Tibial nerve (tissue), 4 donors: ENCODE data around the gene FAM98B. TPM values are rescaled to one million over a fixed set of nuclear protein-coding genes. Genes with fewer than 3 reads are reported as not detected.
"Not testable (repeated sequence)": the region's sequence is repeated elsewhere in the genome, so short reads cannot be mapped to it uniquely, and the experiment has no call there.

Experiments
- DNase-seq, 2 donors: peaks; one replicate each; pipeline ENCODE4 v3.0.0-alpha.2; 2019; ENCODE audit warnings: low spot score in 2 of 2
- H3K27ac ChIP-seq, 4 donors: fragments of 200-600 bp; sonication (generic) in 3 of 4; one replicate each; pipeline ENCODE4 v1.5.1; 2017 to 2019; ENCODE audit warnings: mild to moderate bottlenecking in 1 of 4
- H3K27me3 ChIP-seq, 2 donors: fragments of 200-600 bp; sonication (generic) in 1 of 2; one replicate each; pipeline versions ENCODE4 v1.5.1 to v1.6.0; 2017 to 2019
- H3K36me3 ChIP-seq, 3 donors: fragments of 200-600 bp; sonication (generic); one replicate each; pipeline ENCODE4 v1.5.1; 2018 to 2019
- H3K4me1 ChIP-seq, 4 donors: fragments of 200-600 bp; sonication (generic) in 3 of 4; one replicate each; pipeline ENCODE4 v1.5.1; 2017 to 2019
- H3K4me3 ChIP-seq, 4 donors: fragments of 200-600 bp; sonication (generic) in 3 of 4; one replicate each; pipeline ENCODE4 v1.5.1; 2017 to 2019; ENCODE audit warnings: mild to moderate bottlenecking in 1 of 4, moderate library complexity in 1 of 4
- H3K9me3 ChIP-seq, 4 donors: fragments of 200-600 bp; sonication (generic) in 3 of 4; one replicate each; pipeline ENCODE4 v1.5.1; 2017 to 2019
- CTCF ChIP-seq, 5 experiments: fragments of 200-600 bp in 3 of 5; fragments of 450-650 bp in 2 of 5; sonication (generic) in 3 of 5; IDR thresholded peaks; one replicate each; pipeline ENCODE4 v1.5.1; 2016 to 2019; ENCODE audit warnings: antibody characterized with exemption in 5 of 5, mild to moderate bottlenecking in 3 of 5, moderate library complexity in 2 of 5
- EP300 ChIP-seq, 2 donors: sonication (generic); formaldehyde crosslinking; IDR thresholded peaks; one replicate each; pipeline ENCODE4 v1.6.1; 2017; ENCODE audit warnings: antibody characterized with exemption in 2 of 2, mild to moderate bottlenecking in 1 of 2
- POLR2A ChIP-seq, 2 donors: fragments of 450-650 bp; IDR thresholded peaks; one replicate each; pipeline ENCODE4 v1.6.1; 2017; ENCODE audit warnings: antibody characterized with exemption in 2 of 2, mild to moderate bottlenecking in 2 of 2, moderate library complexity in 2 of 2
- WGBS, 2 donors: methylation state at CpG; one replicate each; pipeline ENCODE4 v1.1.5; 2018; 5-methylcytosine and 5-hydroxymethylcytosine counted together
- total RNA-seq, 4 donors: library from RNA; depleted of rRNA; stranded (reverse); fragments of >200 nt; gene quantifications; one replicate each; pipeline ENCODE4 v1.1.0, GENCODE V29; 2016

FAM98B gene
- total RNA-seq, 4 donors from 2014 or later: 7.3 to 17.5 (median 10.9) TPM

- no peaks in the 10 kb centered on the region for H3K27me3 ChIP-seq
- TF ChIP-seq CTCF (IDR thresholded peaks at IDR 0.05) (no peak), EP300 (IDR thresholded peaks at IDR 0.05) (no peak), POLR2A (IDR thresholded peaks at IDR 0.05) (no peak)
- no peak overlapping the region for H3K27ac ChIP-seq
- no peaks in the 10 kb centered on the region for H3K9me3 ChIP-seq
- no peaks in the 10 kb centered on the region for H3K36me3 ChIP-seq
- no peaks in the 10 kb centered on the region for H3K4me1 ChIP-seq
- whole genome bisulfite sequencing, 2 donors: 82 to 85% methylated on average over 3 of the region's 3 CpGs
- no peak for DNase-seq
- no peak overlapping the region for H3K4me3 ChIP-seq
Observed at GRCh38 chr15:38430106-38430760, 23.7 kb upstream of the FAM98B start.

- Histone ChIP-seq H3K9me3 (no peaks in the 10 kb centered on the region), H3K4me3 (no peak overlapping the region), H3K4me1 (peaks cover 0 to 9% (median 0%) of the 10 kb centered on the region in 4 donors), H3K27ac (no peak overlapping the region), H3K27me3 (no peaks in the 10 kb centered on the region), H3K36me3 (no peaks in the 10 kb centered on the region)
- TF ChIP-seq CTCF (IDR thresholded peaks at IDR 0.05) (no peak), EP300 (IDR thresholded peaks at IDR 0.05) (no peak), POLR2A (IDR thresholded peaks at IDR 0.05) (no peak)
- DNase-seq: no peak
- 0 to 26% methylated on average over 1 of the region's 1 CpG for WGBS, 2 donors
Observed at GRCh38 chr15:38436993-38437392, 16.9 kb upstream of the FAM98B start.

GRCh38 chr15:38437603-38438002 is 16.3 kb upstream of the FAM98B start:
- DNase-seq, H3K4me1 ChIP-seq: not testable (repeated sequence)

GRCh38 chr15:38438031-38438986 is 15.6 kb upstream of the FAM98B start:
- WGBS, 2 donors: 76 to 88% methylated on average over 2 of the region's 2 CpGs
- Histone ChIP-seq H3K27me3 (no peaks in the 10 kb centered on the region), H3K4me1 (peaks cover 0 to 9% (median 0%) of the 10 kb centered on the region in 4 donors), H3K36me3 (no peaks in the 10 kb centered on the region), H3K4me3 (no peak overlapping the region), H3K9me3 (no peaks in the 10 kb centered on the region), H3K27ac (no peak overlapping the region)
- DNase-seq: no peak
- TF ChIP-seq POLR2A (IDR thresholded peaks at IDR 0.05): no peak

More at GRCh38 chr15:38437603-38438002, 16.3 kb upstream of the FAM98B start:
- not testable (repeated sequence) for H3K27me3 ChIP-seq, H3K27ac ChIP-seq, H3K4me3 ChIP-seq, H3K36me3 ChIP-seq, H3K9me3 ChIP-seq
- WGBS, 2 donors: 84 to 94% methylated on average over 4 of the region's 4 CpGs

- H3K27ac ChIP-seq: no peak overlapping the region
- WGBS, 2 donors: 27 to 40% methylated on average over 6 to 8 of the region's 9 CpGs
- H3K4me3 ChIP-seq: no peak overlapping the region
- no peaks in the 10 kb centered on the region for H3K9me3 ChIP-seq
- DNase-seq: peak in 1 of 2 donors; percentile 26
- H3K27me3 ChIP-seq: no peaks in the 10 kb centered on the region
- TF ChIP-seq EP300 (IDR thresholded peaks at IDR 0.05): no peak
- TF ChIP-seq CTCF (IDR thresholded peaks at IDR 0.05): peak; percentile 79 to 93 (median 88)
- no peak for TF ChIP-seq POLR2A (IDR thresholded peaks at IDR 0.05)
- no peaks in the 10 kb centered on the region for H3K36me3 ChIP-seq
- peaks cover 0 to 9% (median 0%) of the 10 kb centered on the region in 4 donors for H3K4me1 ChIP-seq
Observed at GRCh38 chr15:38440353-38441129, 13.4 kb upstream of the FAM98B start.
